ENCODE data around the gene ZNF14. TPM values are rescaled to one million over a fixed set of nuclear protein-coding genes. Genes with fewer than 3 reads are reported as not detected.

The ZNF14 gene
- polyA plus RNA-seq, 2 of the 4 experiments (the other 2 are of a cell fraction), result 1.6 to 2.8 TPM

DNA sequence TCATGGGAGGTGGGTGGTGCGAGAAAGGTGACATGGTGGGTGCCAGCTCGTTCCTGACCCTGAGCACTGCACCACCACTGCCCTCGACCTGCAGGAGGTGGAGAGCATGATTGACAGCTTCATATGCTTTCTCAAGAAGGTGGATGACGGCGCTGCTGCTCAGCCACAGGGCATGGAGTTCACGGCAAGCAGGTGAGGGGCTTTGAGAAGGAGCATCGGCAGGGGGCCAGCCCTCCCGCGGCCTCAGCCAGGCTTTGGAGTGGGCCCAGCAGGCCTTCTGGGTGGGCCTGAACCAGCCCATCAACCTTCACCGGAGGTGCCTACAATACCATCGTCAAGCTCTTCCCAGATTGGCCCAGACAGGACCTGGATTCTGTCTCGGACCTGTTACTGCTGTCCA lies 18.9 kb upstream of the ZNF14 start (continued):
- TF ChIP-seq, protein P1, sequence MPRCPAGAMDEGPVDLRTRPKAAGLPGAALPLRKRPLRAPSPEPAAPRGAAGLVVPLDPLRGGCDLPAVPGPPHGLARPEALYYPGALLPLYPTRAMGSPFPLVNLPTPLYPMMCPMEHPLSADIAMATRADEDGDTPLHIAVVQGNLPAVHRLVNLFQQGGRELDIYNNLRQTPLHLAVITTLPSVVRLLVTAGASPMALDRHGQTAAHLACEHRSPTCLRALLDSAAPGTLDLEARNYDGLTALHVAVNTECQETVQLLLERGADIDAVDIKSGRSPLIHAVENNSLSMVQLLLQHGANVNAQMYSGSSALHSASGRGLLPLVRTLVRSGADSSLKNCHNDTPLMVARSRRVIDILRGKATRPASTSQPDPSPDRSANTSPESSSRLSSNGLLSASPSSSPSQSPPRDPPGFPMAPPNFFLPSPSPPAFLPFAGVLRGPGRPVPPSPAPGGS (IDR thresholded peaks at IDR 0.05), result no peak

GRCh38 chr19:19750842-19751790 lies 18.2 kb upstream of the ZNF14 start:
- FAIRE-seq (no peak), DNase-seq (ENCODE audit: low read depth in 1 of 2, low spot score in 1 of 2) (no peak), ATAC-seq (no peak)
- no peak overlapping the region for H3K4me3 ChIP-seq
- no peaks in the 10 kb centered on the region; the same call in 2 of the 3 replicates for H3K9me3 ChIP-seq
- no peaks in the 10 kb centered on the region for H3K4me1 ChIP-seq
- TF ChIP-seq RAD21 (conservative IDR thresholded peaks at IDR 0.05 in 1 of 2, IDR thresholded peaks at IDR 0.05 in 1 of 2) (no peak), MAZ (IDR thresholded peaks at IDR 0.05; ENCODE audit: borderline replicate concordance, low read depth, low read length) (no peak), CTCF (IDR thresholded peaks at IDR 0.05) (no peak), SREBF2 (IDR thresholded peaks at IDR 0.05) (no peak), ZSCAN20 (CRISPR knock-in tag; IDR thresholded peaks at IDR 0.05) (no peak), POLR2A (IDR thresholded peaks at IDR 0.05; ENCODE audit: low read length) (no peak), KDM1A (IDR thresholded peaks at IDR 0.05; ENCODE audit: low read depth) (no peak), ATOH8 (CRISPR knock-in tag; IDR thresholded peaks at IDR 0.05; ENCODE audit: low read depth) (no peak)
- WGBS (ENCODE audit: missing lambda C conversion rate), result 73% methylated on average over 8 of the region's 40 CpGs
- CTCF ChIA-PET, result interaction anchor here (0.5 kb wide), 1 partner anchor 178 kb away, joined by 3 read pairs; no protein-coding TSS in a partner anchor
- no peak overlapping the region for H3K4me2 ChIP-seq
- no peak overlapping the region for H3K27ac ChIP-seq
- POLR2A ChIA-PET, result no interaction called here

DNA sequence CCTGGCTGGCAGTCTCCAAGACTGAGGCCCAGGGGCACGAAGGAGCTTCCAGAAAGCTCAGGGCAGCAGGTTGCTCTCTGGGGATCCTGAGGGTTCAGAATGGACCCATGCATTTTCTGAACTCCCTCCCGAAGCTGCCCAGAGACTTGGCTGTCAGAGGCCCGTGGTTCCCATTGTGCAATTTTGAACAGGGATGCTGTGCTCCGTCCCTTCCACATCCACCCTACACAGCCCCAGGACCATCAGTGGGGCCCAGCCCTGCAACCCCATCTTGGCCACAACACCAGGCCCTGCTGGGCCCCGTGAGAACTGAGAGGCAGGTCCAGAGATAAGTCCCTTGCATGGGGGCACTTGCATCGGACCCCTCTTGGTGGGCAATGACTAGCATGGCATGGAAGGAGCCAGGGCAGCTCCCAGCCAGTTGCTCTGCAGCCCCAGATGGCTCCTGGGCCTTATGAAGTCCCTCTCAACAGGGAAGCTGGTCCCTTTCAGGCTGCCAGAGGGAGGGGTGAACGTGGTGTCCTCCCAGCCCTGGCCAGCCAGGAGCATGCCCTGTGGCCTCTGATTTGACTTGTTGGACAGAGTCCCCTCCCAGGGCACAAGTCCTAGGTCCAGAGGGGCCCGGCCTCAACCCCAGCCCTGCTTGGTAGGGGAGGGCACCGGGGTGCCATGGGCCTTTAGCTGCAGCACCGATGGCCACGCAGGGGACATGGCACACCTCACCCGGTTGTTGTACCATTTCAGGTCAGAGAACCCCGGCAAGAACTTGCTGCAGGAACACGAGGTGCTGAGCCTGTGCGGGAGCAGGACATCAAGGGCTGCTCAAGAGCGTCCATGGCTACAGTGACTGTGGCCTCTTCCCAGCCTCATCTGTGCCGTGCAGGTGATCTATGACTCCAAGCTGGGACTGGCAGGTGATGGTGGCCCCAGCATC lies 17.3 kb upstream of the ZNF14 start:
- Histone ChIP-seq H3K27ac (no peak overlapping the region), H3K4me1 (no peaks in the 10 kb centered on the region), H3K4me2 (no peak overlapping the region), H3K9me3 (no peaks in the 10 kb centered on the region; the same call in 2 of the 3 replicates), H3K4me3 (no peak overlapping the region)
- TF ChIP-seq, protein P2, sequence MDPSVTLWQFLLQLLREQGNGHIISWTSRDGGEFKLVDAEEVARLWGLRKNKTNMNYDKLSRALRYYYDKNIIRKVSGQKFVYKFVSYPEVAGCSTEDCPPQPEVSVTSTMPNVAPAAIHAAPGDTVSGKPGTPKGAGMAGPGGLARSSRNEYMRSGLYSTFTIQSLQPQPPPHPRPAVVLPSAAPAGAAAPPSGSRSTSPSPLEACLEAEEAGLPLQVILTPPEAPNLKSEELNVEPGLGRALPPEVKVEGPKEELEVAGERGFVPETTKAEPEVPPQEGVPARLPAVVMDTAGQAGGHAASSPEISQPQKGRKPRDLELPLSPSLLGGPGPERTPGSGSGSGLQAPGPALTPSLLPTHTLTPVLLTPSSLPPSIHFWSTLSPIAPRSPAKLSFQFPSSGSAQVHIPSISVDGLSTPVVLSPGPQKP (IDR thresholded peaks at IDR 0.05; ENCODE audit: low read depth, low read length), result no peak
- TF ChIP-seq EHMT2 (IDR thresholded peaks at IDR 0.05; ENCODE audit: low read depth), result no peak
- no peak for TF ChIP-seq KDM1A (IDR thresholded peaks at IDR 0.05; ENCODE audit: low read depth)
- no peak for TF ChIP-seq CBX2 (IDR thresholded peaks at IDR 0.05; ENCODE audit: borderline replicate concordance, low read depth)
- TF ChIP-seq HOXA7 (CRISPR knock-in tag; IDR thresholded peaks at IDR 0.05), result no peak
- no peak for TF ChIP-seq MAFK (IDR thresholded peaks at IDR 0.05; ENCODE audit: partially characterized antibody)
- no peak for TF ChIP-seq TP53 (CRISPR knock-in tag; IDR thresholded peaks at IDR 0.05)
- no peak for TF ChIP-seq POLR2A (IDR thresholded peaks at IDR 0.05; ENCODE audit: low read length)
- TF ChIP-seq FOSL2 (IDR thresholded peaks at IDR 0.05), result no peak
- TF ChIP-seq FOSL2 (CRISPR knock-in tag; IDR thresholded peaks at IDR 0.05), result no peak
- ATAC-seq, result no peak
- no peak for FAIRE-seq
- ChIA-PET CTCF (interaction anchor here (0.5 kb wide), 1 partner anchor 179 kb away, joined by 3 read pairs; no protein-coding TSS in a partner anchor), POLR2A (no interaction called here)
- no peak for DNase-seq (ENCODE audit: low read depth in 1 of 2, low spot score in 1 of 2)
- WGBS (ENCODE audit: missing lambda C conversion rate), result 20% methylated on average over 2 of the region's 17 CpGs
